ENCODE data around the gene PLEKHM3. TPM values are rescaled to one million over a fixed set of nuclear protein-coding genes. Genes with fewer than 3 reads are reported as not detected.
"Not testable (repeated sequence)": the region's sequence is repeated elsewhere in the genome, so short reads cannot be mapped to it uniquely, and the experiment has no call there.

PLEKHM3 gene
- total RNA-seq, 1 donor from 2014 or later, result 10.4 TPM

DNA sequence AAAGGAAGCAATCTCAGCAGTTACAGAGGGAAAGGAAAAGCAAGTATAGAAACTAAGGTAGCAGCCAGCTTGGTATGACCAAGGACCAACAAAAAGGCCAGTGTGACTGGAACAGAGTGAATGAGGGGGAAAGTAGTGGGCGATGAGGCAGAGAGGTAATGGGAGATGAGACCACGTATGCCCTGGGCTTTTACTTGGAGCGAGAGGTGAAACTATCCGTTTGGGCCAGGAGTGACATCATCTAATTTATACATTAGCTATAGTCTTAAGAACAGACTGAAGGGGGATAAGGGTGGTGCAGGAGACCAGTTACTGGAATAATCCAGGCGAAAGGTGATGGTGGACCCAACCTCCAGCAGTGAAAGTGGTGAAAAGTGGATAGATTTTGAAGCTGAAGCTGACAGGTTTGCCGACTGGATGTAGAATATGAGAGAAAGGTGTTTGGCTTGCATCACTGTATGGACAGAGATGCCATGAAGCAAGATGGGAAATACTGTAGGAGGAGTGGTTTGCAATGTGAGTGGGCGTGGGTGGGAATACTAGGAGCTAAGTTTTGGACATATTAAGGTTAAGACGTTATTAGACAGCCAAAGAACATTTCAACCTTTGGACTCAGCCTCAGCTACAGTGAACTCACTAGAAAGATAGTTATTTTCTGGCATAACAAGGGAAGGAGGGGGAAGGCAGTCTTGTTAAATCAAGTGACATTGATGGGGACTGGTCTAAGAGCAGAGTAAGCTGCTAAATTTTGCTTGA is 106.0 kb downstream of the PLEKHM3 start:
- Mint-ChIP-seq H3K4me3 (ENCODE audit: unreplicated experiment) (no peak overlapping the region), H3K4me1 (ENCODE audit: unreplicated experiment) (no peaks in the 10 kb centered on the region), H3K36me3 (ENCODE audit: low read depth, unreplicated experiment) (no peaks in the 10 kb centered on the region), H3K9me3 (ENCODE audit: unreplicated experiment) (no peaks in the 10 kb centered on the region), H3K27ac (ENCODE audit: unreplicated experiment) (no peak overlapping the region), H3K27me3 (ENCODE audit: unreplicated experiment) (peaks cover 2% of the 10 kb centered on the region)
- TF ChIP-seq, protein P1, sequence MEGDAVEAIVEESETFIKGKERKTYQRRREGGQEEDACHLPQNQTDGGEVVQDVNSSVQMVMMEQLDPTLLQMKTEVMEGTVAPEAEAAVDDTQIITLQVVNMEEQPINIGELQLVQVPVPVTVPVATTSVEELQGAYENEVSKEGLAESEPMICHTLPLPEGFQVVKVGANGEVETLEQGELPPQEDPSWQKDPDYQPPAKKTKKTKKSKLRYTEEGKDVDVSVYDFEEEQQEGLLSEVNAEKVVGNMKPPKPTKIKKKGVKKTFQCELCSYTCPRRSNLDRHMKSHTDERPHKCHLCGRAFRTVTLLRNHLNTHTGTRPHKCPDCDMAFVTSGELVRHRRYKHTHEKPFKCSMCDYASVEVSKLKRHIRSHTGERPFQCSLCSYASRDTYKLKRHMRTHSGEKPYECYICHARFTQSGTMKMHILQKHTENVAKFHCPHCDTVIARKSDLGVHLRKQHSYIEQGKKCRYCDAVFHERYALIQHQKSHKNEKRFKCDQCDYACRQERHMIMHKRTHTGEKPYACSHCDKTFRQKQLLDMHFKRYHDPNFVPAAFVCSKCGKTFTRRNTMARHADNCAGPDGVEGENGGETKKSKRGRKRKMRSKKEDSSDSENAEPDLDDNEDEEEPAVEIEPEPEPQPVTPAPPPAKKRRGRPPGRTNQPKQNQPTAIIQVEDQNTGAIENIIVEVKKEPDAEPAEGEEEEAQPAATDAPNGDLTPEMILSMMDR (IDR thresholded peaks at IDR 0.05; ENCODE audit: unreplicated experiment), result no peak
- DNase-seq (ENCODE audit: low spot score), result no peak

DNA sequence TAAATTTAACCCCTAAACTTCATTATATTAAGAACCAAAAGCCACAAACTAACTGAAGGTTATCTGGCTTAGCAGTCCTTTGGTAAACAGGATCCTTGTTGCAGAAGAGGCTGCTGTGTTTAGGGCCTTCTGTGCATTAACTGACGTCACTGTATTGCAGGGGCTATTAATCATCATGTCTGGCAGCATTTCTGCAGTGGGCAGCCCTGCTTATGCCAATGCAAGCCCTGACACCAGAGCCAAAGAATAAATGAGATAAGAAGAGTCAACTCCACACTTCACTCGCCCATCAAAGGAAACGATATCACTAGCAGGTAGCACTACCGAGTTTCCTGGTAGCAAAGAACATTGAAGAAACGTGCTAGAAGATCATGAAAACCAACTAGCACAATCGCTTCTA is 110.6 kb downstream of the PLEKHM3 start:
- no peak overlapping the region for H3K27ac Mint-ChIP-seq (ENCODE audit: unreplicated experiment)

DNA sequence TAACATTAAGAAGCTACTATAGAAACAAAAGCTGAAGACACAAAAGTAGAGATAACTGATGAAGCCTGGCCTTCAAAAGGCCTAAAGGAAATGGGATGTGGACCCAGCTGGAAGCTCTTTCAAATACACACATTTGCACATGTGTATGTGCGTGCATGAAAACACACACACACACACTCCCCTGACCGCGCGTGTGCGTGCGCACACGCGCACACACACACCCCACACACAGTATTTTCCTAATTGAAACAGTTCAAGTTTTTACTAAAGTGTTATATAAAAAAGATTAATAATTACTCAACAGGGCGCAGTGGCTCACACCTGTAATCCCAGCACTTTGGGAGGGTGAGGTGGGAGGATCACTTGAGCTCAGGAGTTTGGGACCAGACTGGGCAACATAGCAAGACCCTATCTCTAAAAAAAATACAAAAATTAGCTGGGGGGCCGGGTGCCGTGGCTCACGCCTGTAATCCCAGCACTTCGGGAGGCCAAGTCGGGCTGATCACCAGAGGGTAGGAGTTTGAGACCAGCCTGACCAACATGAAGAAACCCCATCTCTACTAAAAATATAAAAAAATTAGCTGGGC is 111.5 kb downstream of the PLEKHM3 start:
- Mint-ChIP-seq H3K27ac (ENCODE audit: unreplicated experiment) (no peak overlapping the region), H3K27me3 (ENCODE audit: unreplicated experiment) (peaks cover 3% of the 10 kb centered on the region), H3K9me3 (ENCODE audit: unreplicated experiment) (no peaks in the 10 kb centered on the region), H3K4me1 (ENCODE audit: unreplicated experiment) (no peaks in the 10 kb centered on the region), H3K4me3 (ENCODE audit: unreplicated experiment) (no peak overlapping the region), H3K36me3 (ENCODE audit: low read depth, unreplicated experiment) (no peaks in the 10 kb centered on the region)
- no peak for DNase-seq (ENCODE audit: low spot score)
- TF ChIP-seq, protein P1 (IDR thresholded peaks at IDR 0.05; ENCODE audit: unreplicated experiment), result no peak

More for the DNA sequence above, 110.6 kb downstream of the PLEKHM3 start:
- Mint-ChIP-seq H3K27me3 (ENCODE audit: unreplicated experiment) (peaks cover 3% of the 10 kb centered on the region), H3K36me3 (ENCODE audit: low read depth, unreplicated experiment) (no peaks in the 10 kb centered on the region), H3K4me1 (ENCODE audit: unreplicated experiment) (no peaks in the 10 kb centered on the region), H3K9me3 (ENCODE audit: unreplicated experiment) (no peaks in the 10 kb centered on the region), H3K4me3 (ENCODE audit: unreplicated experiment) (no peak overlapping the region)
- no peak for DNase-seq (ENCODE audit: low spot score)
- TF ChIP-seq, protein P1 (IDR thresholded peaks at IDR 0.05; ENCODE audit: unreplicated experiment), result no peak

DNA sequence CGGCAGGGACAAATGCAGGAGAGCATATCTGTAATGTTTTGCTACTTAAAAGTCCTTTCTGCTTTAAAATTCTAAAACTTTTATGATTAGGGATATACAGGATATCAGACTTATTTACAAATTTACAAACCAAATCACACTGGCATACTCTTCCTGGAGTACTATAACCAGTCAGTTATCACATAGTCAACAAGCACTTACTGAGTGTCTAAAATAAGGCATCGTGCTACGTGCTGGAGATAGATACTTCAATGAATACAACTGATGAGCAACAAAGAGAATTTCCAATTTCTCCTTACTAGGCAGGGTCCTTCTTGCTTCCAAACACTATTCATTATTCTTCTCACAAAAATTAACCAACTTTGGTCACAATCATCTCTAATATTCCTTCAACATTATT is 113.5 kb downstream of the PLEKHM3 start:
- Mint-ChIP-seq H3K27ac (ENCODE audit: unreplicated experiment) (no peak overlapping the region), H3K27me3 (ENCODE audit: unreplicated experiment) (peaks cover 3% of the 10 kb centered on the region), H3K4me1 (ENCODE audit: unreplicated experiment) (no peaks in the 10 kb centered on the region), H3K9me3 (ENCODE audit: unreplicated experiment) (no peaks in the 10 kb centered on the region), H3K4me3 (ENCODE audit: unreplicated experiment) (no peak overlapping the region), H3K36me3 (ENCODE audit: low read depth, unreplicated experiment) (no peaks in the 10 kb centered on the region)
- no peak for DNase-seq (ENCODE audit: low spot score)
- TF ChIP-seq, protein P1 (IDR thresholded peaks at IDR 0.05; ENCODE audit: unreplicated experiment), result no peak

DNA sequence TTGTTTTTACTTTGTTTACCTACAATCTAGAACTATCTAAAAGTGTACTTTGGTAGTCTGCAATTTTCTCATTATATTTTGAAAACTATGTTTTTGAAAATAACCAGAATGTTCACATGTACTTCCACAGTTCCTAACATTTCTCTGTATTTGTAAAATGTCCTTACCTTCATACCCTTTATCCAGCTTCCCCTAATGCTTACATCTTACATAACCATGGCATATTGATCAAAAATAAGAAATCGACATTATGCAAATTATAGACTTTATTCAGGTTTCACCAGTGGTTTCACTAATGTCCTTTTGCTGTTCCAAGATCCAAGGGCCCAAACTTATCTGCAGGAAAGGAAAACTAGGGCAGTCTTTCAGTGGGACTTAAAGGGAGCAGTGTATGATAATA is 114.1 kb downstream of the PLEKHM3 start:
- H3K4me3 Mint-ChIP-seq (ENCODE audit: unreplicated experiment), result no peak overlapping the region
- peaks cover 3% of the 10 kb centered on the region for H3K27me3 Mint-ChIP-seq (ENCODE audit: unreplicated experiment)
- H3K36me3 Mint-ChIP-seq (ENCODE audit: low read depth, unreplicated experiment), result no peaks in the 10 kb centered on the region
- DNase-seq (ENCODE audit: low spot score), result no peak
- H3K4me1 Mint-ChIP-seq (ENCODE audit: unreplicated experiment), result no peaks in the 10 kb centered on the region
- H3K9me3 Mint-ChIP-seq (ENCODE audit: unreplicated experiment), result no peaks in the 10 kb centered on the region
- TF ChIP-seq, protein P1 (IDR thresholded peaks at IDR 0.05; ENCODE audit: unreplicated experiment), result no peak
- no peak overlapping the region for H3K27ac Mint-ChIP-seq (ENCODE audit: unreplicated experiment)

DNA sequence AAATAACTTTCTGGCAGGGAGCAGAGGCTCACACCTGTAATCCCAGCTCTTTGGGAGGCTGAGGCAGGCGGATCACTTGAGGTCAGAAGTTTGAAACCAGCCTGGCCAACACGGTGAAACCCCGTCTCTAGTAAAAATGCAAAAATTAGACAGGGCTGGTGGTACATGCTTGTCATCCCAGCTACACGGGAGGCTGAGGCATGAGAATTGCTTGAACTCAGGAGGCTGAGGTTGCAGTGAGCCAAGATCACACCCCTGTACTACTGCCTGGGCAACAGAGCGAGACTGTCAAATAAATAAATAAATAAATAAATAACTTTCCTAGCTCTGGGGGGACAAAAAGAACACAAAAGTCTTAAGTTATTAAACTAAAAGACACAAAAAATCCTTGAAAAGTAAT is 118.8 kb downstream of the PLEKHM3 start:
- H3K4me1 Mint-ChIP-seq (ENCODE audit: unreplicated experiment), result not testable (repeated sequence)

More for the DNA sequence above, 118.8 kb downstream of the PLEKHM3 start:
- H3K27me3 Mint-ChIP-seq (ENCODE audit: unreplicated experiment); H3K27ac Mint-ChIP-seq (ENCODE audit: unreplicated experiment); H3K4me3 Mint-ChIP-seq (ENCODE audit: unreplicated experiment); H3K36me3 Mint-ChIP-seq (ENCODE audit: low read depth, unreplicated experiment); H3K9me3 Mint-ChIP-seq (ENCODE audit: unreplicated experiment); DNase-seq (ENCODE audit: low spot score): not testable (repeated sequence)
